Testis (tissue), 2 donors: ENCODE measurements around the gene TERB2.
"Not testable (repeated sequence)": the region's sequence is repeated elsewhere in the genome, so short reads cannot be mapped to it uniquely, and the experiment has no call there.

Experiments used
- POLR2A ChIP-seq: fragments of 450-650 bp; IDR thresholded peaks from one replicate; pipeline ENCODE4 v1.6.1; 2017; ENCODE audit warnings: antibody characterized with exemption, mild to moderate bottlenecking, moderate library complexity
- TF ChIP-seq, protein P1 (sequence below), 3 experiments: fragments of 450-650 bp in 2 of 3; fragments of 200-600 bp in 1 of 3; sonication (generic) in 1 of 3; IDR thresholded peaks; one replicate each; pipeline ENCODE4 v1.5.1; 2016 to 2019; ENCODE audit warnings: antibody characterized with exemption in 3 of 3, mild to moderate bottlenecking in 2 of 3, moderate library complexity in 1 of 3

GRCh38 chr15:45025627-45026026, 69.1 kb downstream of the TERB2 start:
- TF ChIP-seq, protein P1, sequence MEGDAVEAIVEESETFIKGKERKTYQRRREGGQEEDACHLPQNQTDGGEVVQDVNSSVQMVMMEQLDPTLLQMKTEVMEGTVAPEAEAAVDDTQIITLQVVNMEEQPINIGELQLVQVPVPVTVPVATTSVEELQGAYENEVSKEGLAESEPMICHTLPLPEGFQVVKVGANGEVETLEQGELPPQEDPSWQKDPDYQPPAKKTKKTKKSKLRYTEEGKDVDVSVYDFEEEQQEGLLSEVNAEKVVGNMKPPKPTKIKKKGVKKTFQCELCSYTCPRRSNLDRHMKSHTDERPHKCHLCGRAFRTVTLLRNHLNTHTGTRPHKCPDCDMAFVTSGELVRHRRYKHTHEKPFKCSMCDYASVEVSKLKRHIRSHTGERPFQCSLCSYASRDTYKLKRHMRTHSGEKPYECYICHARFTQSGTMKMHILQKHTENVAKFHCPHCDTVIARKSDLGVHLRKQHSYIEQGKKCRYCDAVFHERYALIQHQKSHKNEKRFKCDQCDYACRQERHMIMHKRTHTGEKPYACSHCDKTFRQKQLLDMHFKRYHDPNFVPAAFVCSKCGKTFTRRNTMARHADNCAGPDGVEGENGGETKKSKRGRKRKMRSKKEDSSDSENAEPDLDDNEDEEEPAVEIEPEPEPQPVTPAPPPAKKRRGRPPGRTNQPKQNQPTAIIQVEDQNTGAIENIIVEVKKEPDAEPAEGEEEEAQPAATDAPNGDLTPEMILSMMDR (IDR thresholded peaks at IDR 0.05) = not testable (repeated sequence)
- not testable (repeated sequence) for TF ChIP-seq POLR2A
